ENCODE measurements around the gene EBF3.

GRCh38 chr10:129883626-129884397 lies 80.3 kb downstream of the EBF3 start:
- TF ChIP-seq CTCF (IDR thresholded peaks at IDR 0.05 in 4 of 5, conservative IDR thresholded peaks at IDR 0.05 in 1 of 5): no peak
- TF ChIP-seq POLR2A (IDR thresholded peaks at IDR 0.05): no peak

All from gastrocnemius medialis (tissue), 4 donors.